Endothelial cell of umbilical vein (primary cell): ENCODE measurements around the gene ARHGAP31. TPM values are rescaled to one million over a fixed set of nuclear protein-coding genes. Genes with fewer than 3 reads are reported as not detected.
A peak's percentile ranks its signal among the peaks of the same experiment; 100 is the strongest.

Source experiments
- BruUV-seq: library from RNA; stranded (reverse); fragments of 400-500 nt; replicated peaks from 2 replicates; lab custom pipeline; 2021; lab: Mats Ljungman, UMichigan
- CTCF ChIA-PET: fragments of 300-600, 350-600 bp; sonication (Branson Sonifier 250); formaldehyde crosslinking; loops from one replicate; lab custom pipeline; 2021; ENCODE audit warnings: antibody characterized with exemption, inconsistent platforms; lab: Charles Lee
- POLR2A ChIA-PET: fragments of 300-600, 350-600 bp; sonication (Branson Sonifier 250); formaldehyde crosslinking; loops from one replicate; lab custom pipeline; 2021; ENCODE audit warnings: antibody characterized with exemption, inconsistent platforms; lab: Charles Lee
- DNase-seq: peaks from one replicate; pipeline ENCODE4 v3.0.0-alpha.2; 2011; ENCODE audit warnings: low read depth, low spot score
- FAIRE-seq: peaks from 2 replicates; lab custom pipeline; 2011; peaks lifted over from hg19 to GRCh38; lab: Jason Lieb, UNC
- H2AFZ ChIP-seq: 2 replicates; pipeline ENCODE4 v1.6.0; 2012; ENCODE audit warnings: low read depth, low read length, control low read depth, inconsistent platforms
- H3K27ac ChIP-seq: 2 replicates; pipeline ENCODE4 v1.5.1; 2011; ENCODE audit warnings: low read depth, mild to moderate bottlenecking, control low read depth, low read length, moderate library complexity; ENCODE audit not compliant: insufficient read depth
- H3K27me3 ChIP-seq, 2 experiments: 2 replicates each; pipeline versions ENCODE4 v1.6.0 to v1.6.1; 2011; ENCODE audit warnings: low read length in 2 of 2, mixed read lengths in 1 of 2; ENCODE audit not compliant: control insufficient read depth in 2 of 2, insufficient read depth in 2 of 2
- H3K36me3 ChIP-seq, 2 experiments: 2 replicates in 1 of 2; 3 replicates in 1 of 2; pipeline ENCODE4 v1.5.1; 2011; ENCODE audit warnings: low read length in 2 of 2, mild to moderate bottlenecking in 1 of 2, moderate library complexity in 1 of 2; ENCODE audit not compliant: control insufficient read depth in 2 of 2, insufficient read depth in 2 of 2; ENCODE audit errors: extremely low read depth in 1 of 2
- H3K4me1 ChIP-seq: 3 replicates; pipeline ENCODE4 v1.5.1; 2011; ENCODE audit warnings: mild to moderate bottlenecking, low read length; ENCODE audit not compliant: control insufficient read depth, insufficient read depth; ENCODE audit errors: extremely low read depth
- H3K4me2 ChIP-seq: 2 replicates; pipeline ENCODE4 v1.6.1; 2011; ENCODE audit warnings: low read length, control low read depth, mixed read lengths; ENCODE audit not compliant: insufficient read depth
- H3K4me3 ChIP-seq, 3 experiments: fragments of 200-600 bp in 1 of 3; sonication (generic), shearing (Covaris generic) in 1 of 3; replicated peaks in 1 of 3; 2 replicates each; pipeline ENCODE4 v1.5.1; 2011 to 2016; ENCODE audit warnings: control low read depth in 3 of 3, low read length in 3 of 3, mild to moderate bottlenecking in 2 of 3, inconsistent platforms in 1 of 3, low read depth in 1 of 3, moderate library complexity in 1 of 3; ENCODE audit not compliant: insufficient read depth in 1 of 3
- H3K79me2 ChIP-seq: 2 replicates; pipeline ENCODE4 v1.6.0; 2012; ENCODE audit warnings: low read length, inconsistent platforms; ENCODE audit not compliant: control insufficient read depth, insufficient read depth
- H3K9ac ChIP-seq: replicated peaks from 2 replicates; pipeline ENCODE3; 2011; ENCODE audit warnings: low read length, control low read depth; ENCODE audit not compliant: insufficient read depth; ENCODE audit errors: extremely low read depth
- H3K9me1 ChIP-seq: replicated peaks from 3 replicates; pipeline ENCODE4 v1.6.0; 2011; ENCODE audit warnings: mild to moderate bottlenecking, low read length; ENCODE audit not compliant: control insufficient read depth, insufficient read depth; ENCODE audit errors: extremely low read depth
- H3K9me3 ChIP-seq: replicated peaks from 2 replicates; pipeline ENCODE4 v1.5.1; 2012; ENCODE audit warnings: low read length, inconsistent platforms; ENCODE audit not compliant: control insufficient read depth, insufficient read depth
- H4K20me1 ChIP-seq: replicated peaks from 2 replicates; pipeline ENCODE3; 2011; ENCODE audit warnings: mild to moderate bottlenecking, low read length; ENCODE audit not compliant: control insufficient read depth, insufficient read depth; ENCODE audit errors: extremely low read depth
- EZH2 ChIP-seq: IDR thresholded peaks from 2 replicates; pipeline ENCODE4 v1.6.1; 2012; ENCODE audit warnings: borderline replicate concordance, low read depth, mild to moderate bottlenecking, moderate library complexity, low read length, inconsistent platforms; ENCODE audit not compliant: severe bottlenecking
- FOS ChIP-seq: IDR thresholded peaks from 2 replicates; pipeline ENCODE4 v1.6.1; 2011; ENCODE audit warnings: mild to moderate bottlenecking, low read length, moderate library complexity, borderline replicate concordance; ENCODE audit not compliant: insufficient read depth
- GATA2 ChIP-seq: IDR thresholded peaks from 2 replicates; pipeline ENCODE4 v1.7.0; 2011; ENCODE audit warnings: low read depth, mild to moderate bottlenecking, moderate library complexity, mixed read lengths, low read length; ENCODE audit not compliant: insufficient read length, insufficient read depth
- JUN ChIP-seq: IDR thresholded peaks from 2 replicates; pipeline ENCODE4 v1.6.1; 2011; ENCODE audit warnings: borderline replicate concordance, low read depth; ENCODE audit not compliant: insufficient read length, insufficient read depth
- MYC ChIP-seq: IDR thresholded peaks from one replicate; pipeline ENCODE4 v1.6.1; 2011; ENCODE audit warnings: mild to moderate bottlenecking, low read depth, low read length
- POLR2A ChIP-seq: IDR thresholded peaks from 2 replicates; pipeline ENCODE4 v1.6.1; 2012; ENCODE audit warnings: low read depth, mild to moderate bottlenecking, control low read depth, low read length
- POLR2AphosphoS5 ChIP-seq: IDR thresholded peaks from 2 replicates; pipeline ENCODE4 v1.6.1; 2012; ENCODE audit warnings: low read depth, mild to moderate bottlenecking, control low read depth, low read length, moderate library complexity; ENCODE audit not compliant: insufficient read depth
- dilution Hi-C: fragments of 300-500 bp; cut with MboI; formaldehyde crosslinking; loops from one replicate; pipeline ENCODE4 v1.15.0; 2019; ENCODE audit warnings: low sequenced_read_pairs; ENCODE audit not compliant: extremely low pct_ligation_motif_present
- intact Hi-C: fragments of 100-400 bp; cut with micrococcal nuclease; formaldehyde crosslinking; loops from one replicate; pipeline ENCODE4 v1.10.0; 2022
- polyA plus RNA-seq, 4 experiments: library from polyadenylated mRNA; depleted of rRNA in 3 of 4; stranded (reverse) in 3 of 4; unstranded in 1 of 4; fragments of >200 nt; gene quantifications; 2 replicates each; pipeline versions ENCODE4 v1.2.1 to v1.2.3, GENCODE V29; 2011 to 2012; ENCODE audit warnings: missing spikeins in 1 of 4
- total RNA-seq: library from RNA; stranded (reverse); gene quantifications from 2 replicates; pipeline ENCODE4 v1.2.3, GENCODE V29; 2021
- TF ChIP-seq, protein P1 (sequence below): IDR thresholded peaks from 2 replicates; pipeline ENCODE4 v1.6.1; 2011; ENCODE audit not compliant: insufficient read depth, insufficient read length
- TF ChIP-seq, protein P2 (sequence below), 2 donors: IDR thresholded peaks; 1 replicate in 1 of 2; 2 replicates in 1 of 2; pipeline ENCODE4 v1.5.1; 2011; ENCODE audit warnings: low read length in 2 of 2, mild to moderate bottlenecking in 2 of 2, moderate library complexity in 2 of 2, control low read depth in 1 of 2, inconsistent platforms in 1 of 2, low read depth in 1 of 2; ENCODE audit not compliant: insufficient read depth in 1 of 2; ENCODE audit errors: extremely low read depth in 1 of 2

Gene ARHGAP31
- total and polyA plus RNA-seq, 2 donors (not counting 3 experiments of a cell fraction or from before 2014, with no cell fraction given): 25.5 to 65.8 TPM

- Histone ChIP-seq H2AFZ (peak overlapping the region; percentile 23), H3K4me1 (peaks cover 47% of the 10 kb centered on the region)
Observed at GRCh38 chr3:119350114-119350513, 55.9 kb downstream of the ARHGAP31 start.

More at GRCh38 chr3:119350114-119350513, 55.9 kb downstream of the ARHGAP31 start:
- Histone ChIP-seq H3K9ac (peak overlapping the region; percentile 58), H3K36me3 (no peaks in the 10 kb centered on the region), H3K79me2 (peaks cover 68% of the 10 kb centered on the region), H3K9me1 (no peaks in the 10 kb centered on the region), H3K4me2 (peak overlapping the region; percentile 96), H3K9me3 (no peaks in the 10 kb centered on the region), H3K27me3 (no peaks in the 10 kb centered on the region), H3K4me3 (peak overlapping the region in 1 of 3 experiments; percentile 46), H3K27ac (peak overlapping the region; percentile 73), H4K20me1 (no peaks in the 10 kb centered on the region)
- DNase-seq (peak; percentile 91), FAIRE-seq (peak; percentile 98)
- dilution Hi-C loops: no loop called here
- CTCF ChIA-PET: interaction anchor here (0.7 to 3.9 kb wide), 13 partner anchors 10 to 108 kb away, joined by 3 to 58 read pairs (median 4); partner anchors contain the start of gene ARHGAP31
- no TSS peak for BruUV-seq
- intact Hi-C loops: loop anchor here (1.0 kb wide), 5 partner anchors 27 to 109 kb away; partner anchors contain the start of gene ARHGAP31
- peak; percentile 82 for TF ChIP-seq JUN
- TF ChIP-seq, protein P1, sequence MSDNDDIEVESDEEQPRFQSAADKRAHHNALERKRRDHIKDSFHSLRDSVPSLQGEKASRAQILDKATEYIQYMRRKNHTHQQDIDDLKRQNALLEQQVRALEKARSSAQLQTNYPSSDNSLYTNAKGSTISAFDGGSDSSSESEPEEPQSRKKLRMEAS: no peak
- TF ChIP-seq POLR2A: no peak
- TF ChIP-seq, protein P2, sequence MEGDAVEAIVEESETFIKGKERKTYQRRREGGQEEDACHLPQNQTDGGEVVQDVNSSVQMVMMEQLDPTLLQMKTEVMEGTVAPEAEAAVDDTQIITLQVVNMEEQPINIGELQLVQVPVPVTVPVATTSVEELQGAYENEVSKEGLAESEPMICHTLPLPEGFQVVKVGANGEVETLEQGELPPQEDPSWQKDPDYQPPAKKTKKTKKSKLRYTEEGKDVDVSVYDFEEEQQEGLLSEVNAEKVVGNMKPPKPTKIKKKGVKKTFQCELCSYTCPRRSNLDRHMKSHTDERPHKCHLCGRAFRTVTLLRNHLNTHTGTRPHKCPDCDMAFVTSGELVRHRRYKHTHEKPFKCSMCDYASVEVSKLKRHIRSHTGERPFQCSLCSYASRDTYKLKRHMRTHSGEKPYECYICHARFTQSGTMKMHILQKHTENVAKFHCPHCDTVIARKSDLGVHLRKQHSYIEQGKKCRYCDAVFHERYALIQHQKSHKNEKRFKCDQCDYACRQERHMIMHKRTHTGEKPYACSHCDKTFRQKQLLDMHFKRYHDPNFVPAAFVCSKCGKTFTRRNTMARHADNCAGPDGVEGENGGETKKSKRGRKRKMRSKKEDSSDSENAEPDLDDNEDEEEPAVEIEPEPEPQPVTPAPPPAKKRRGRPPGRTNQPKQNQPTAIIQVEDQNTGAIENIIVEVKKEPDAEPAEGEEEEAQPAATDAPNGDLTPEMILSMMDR (IDR thresholded peaks at IDR 0.05; ENCODE audit: extremely low read depth in 1 of 2, insufficient read depth in 1 of 2, low read depth in 1 of 2, low read length in 2 of 2): no peak
- TF ChIP-seq FOS: no peak
- peak; percentile 72 for TF ChIP-seq POLR2AphosphoS5
- no peak for TF ChIP-seq EZH2
- TF ChIP-seq MYC: no peak
- TF ChIP-seq GATA2: peak; percentile 83
- POLR2A ChIA-PET: interaction anchor here (1.0 kb wide), 1 partner anchor 56 kb away, joined by 4 read pairs; the partner anchor contains the start of gene ARHGAP31
